NB4 (cell line): ENCODE measurements around the gene SEMA6D.

ENCODE experiments used
- MYC ChIP-seq: IDR thresholded peaks from 2 replicates; pipeline ENCODE4 v1.6.1; 2011; ENCODE audit warnings: low read depth, low read length
- POLR2A ChIP-seq: IDR thresholded peaks from 2 replicates; pipeline ENCODE4 v1.6.1; 2011; ENCODE audit warnings: mild to moderate bottlenecking; ENCODE audit not compliant: insufficient read length; ENCODE audit errors: extremely low read depth
- TF ChIP-seq, protein P1 (sequence below): IDR thresholded peaks from one replicate; pipeline ENCODE4 v1.5.1; 2012; ENCODE audit warnings: low read depth, low read length

DNA sequence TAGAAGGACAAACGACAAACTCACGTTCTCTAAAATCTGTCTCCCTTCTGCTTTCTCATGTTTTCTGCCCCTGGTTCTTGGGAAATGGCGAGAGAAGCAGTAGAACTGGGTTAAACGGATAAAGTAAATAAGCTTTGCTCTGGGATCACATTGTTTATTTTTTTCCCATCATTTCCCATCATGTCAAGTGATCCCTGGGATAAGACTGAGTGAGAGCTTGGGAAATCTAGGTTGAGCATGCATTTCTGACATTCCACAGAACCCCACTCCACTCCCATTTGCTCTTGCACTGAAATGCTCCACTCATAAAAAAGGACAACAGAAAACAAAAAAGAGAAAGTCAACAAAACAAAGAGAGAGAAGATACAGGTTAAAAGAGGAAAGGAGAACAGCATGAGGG is 69.1 kb downstream of the SEMA6D start:
- TF ChIP-seq, protein P1, sequence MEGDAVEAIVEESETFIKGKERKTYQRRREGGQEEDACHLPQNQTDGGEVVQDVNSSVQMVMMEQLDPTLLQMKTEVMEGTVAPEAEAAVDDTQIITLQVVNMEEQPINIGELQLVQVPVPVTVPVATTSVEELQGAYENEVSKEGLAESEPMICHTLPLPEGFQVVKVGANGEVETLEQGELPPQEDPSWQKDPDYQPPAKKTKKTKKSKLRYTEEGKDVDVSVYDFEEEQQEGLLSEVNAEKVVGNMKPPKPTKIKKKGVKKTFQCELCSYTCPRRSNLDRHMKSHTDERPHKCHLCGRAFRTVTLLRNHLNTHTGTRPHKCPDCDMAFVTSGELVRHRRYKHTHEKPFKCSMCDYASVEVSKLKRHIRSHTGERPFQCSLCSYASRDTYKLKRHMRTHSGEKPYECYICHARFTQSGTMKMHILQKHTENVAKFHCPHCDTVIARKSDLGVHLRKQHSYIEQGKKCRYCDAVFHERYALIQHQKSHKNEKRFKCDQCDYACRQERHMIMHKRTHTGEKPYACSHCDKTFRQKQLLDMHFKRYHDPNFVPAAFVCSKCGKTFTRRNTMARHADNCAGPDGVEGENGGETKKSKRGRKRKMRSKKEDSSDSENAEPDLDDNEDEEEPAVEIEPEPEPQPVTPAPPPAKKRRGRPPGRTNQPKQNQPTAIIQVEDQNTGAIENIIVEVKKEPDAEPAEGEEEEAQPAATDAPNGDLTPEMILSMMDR = no peak
- TF ChIP-seq MYC (no peak), POLR2A (no peak)
